ENCODE measurements around the gene EGFL7. TPM values are rescaled to one million over a fixed set of nuclear protein-coding genes. Genes with fewer than 3 reads are reported as not detected.

Gene EGFL7
- polyA plus RNA-seq, 1 of the 3 experiments (the other 2 are of a cell fraction), result 43.0 TPM

DNA sequence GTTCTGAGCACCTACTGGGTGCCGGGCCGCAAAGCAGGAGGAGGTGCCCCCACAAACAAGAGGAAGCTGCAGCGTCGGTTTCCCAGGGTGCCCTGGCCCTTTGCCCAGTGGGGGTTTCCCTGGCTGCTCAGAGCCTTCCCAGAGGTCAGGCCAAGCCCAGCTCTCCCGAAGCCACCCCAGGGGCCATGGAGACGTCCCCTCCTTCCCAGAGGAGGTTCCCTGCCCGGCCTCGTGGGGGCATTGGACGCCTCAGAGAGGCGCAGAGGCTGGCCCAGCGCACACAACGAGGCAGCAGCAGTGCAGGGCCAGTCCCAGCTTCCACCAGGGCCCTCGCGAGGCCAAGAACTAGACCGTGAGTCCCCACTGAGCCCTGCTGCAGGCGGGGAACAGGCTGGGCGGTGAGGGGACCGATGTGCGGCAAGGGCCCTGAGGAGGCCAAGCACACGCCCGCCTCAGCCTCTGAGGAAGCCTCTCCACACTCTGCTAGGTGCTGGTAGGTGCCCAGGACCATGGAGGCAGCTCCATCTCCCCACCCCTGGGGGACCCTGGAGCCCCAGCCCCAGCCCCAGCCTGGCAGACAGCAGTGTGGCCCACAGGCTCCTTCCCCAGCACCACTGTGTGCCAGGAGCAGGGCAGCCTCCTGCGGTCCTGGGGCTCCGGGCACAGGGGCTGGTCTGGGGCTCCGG, 56.6 kb downstream of the EGFL7 start:
- peaks cover 4 to 24% of the 10 kb centered on the region in 2 experiments for H3K36me3 ChIP-seq (replicated peaks in 1 of 2; ENCODE audit: control insufficient read depth in 1 of 2, insufficient read depth in 2 of 2, low read length in 1 of 2)
- no peaks in the 10 kb centered on the region for H3K9me2 ChIP-seq
- TF ChIP-seq RCOR1 (IDR thresholded peaks at IDR 0.05; ENCODE audit: low read length) (no peak), SIN3A (IDR thresholded peaks at IDR 0.05; ENCODE audit: borderline replicate concordance, low read depth, low read length) (no peak), SMC3 (IDR thresholded peaks at IDR 0.05; ENCODE audit: low read depth, low read length) (no peak), ELF1 (IDR thresholded peaks at IDR 0.05) (no peak), TEAD4 (IDR thresholded peaks at IDR 0.05; ENCODE audit: borderline replicate concordance, insufficient read depth) (no peak), RFX5 (IDR thresholded peaks at IDR 0.05; ENCODE audit: low read length) (no peak), TCF12 (IDR thresholded peaks at IDR 0.05) (no peak), GATA2 (CRISPR knock-in tag; IDR thresholded peaks at IDR 0.05) (no peak), ZBTB33 (IDR thresholded peaks at IDR 0.05; ENCODE audit: borderline replicate concordance, low read depth) (no peak), MXI1 (IDR thresholded peaks at IDR 0.05; ENCODE audit: low read depth, low read length) (no peak), RXRA (IDR thresholded peaks at IDR 0.05; ENCODE audit: borderline replicate concordance, low read depth) (no peak), EZH2phosphoT487 (IDR thresholded peaks at IDR 0.05; ENCODE audit: borderline replicate concordance, low read depth) (no peak)
- TF ChIP-seq, protein P1, sequence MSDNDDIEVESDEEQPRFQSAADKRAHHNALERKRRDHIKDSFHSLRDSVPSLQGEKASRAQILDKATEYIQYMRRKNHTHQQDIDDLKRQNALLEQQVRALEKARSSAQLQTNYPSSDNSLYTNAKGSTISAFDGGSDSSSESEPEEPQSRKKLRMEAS (IDR thresholded peaks at IDR 0.05; ENCODE audit: low read depth), result no peak
- H3K9ac ChIP-seq, result no peak overlapping the region
- ChIA-PET CTCF (interaction anchor here (0.6 to 8.4 kb wide), 4 partner anchors 9 to 252 kb away, joined by 3 to 99 read pairs (median 4); partner anchors contain the start of gene LCN8), POLR2A (interaction anchor here (1.3 kb wide), 1 partner anchor 8 kb away, joined by 8 read pairs; no protein-coding TSS in a partner anchor)
- no peak for DNase-seq
- H3K4me2 ChIP-seq, result no peak overlapping the region
- H3K27me3 ChIP-seq (ENCODE audit: insufficient read depth), result no peaks in the 10 kb centered on the region
- peaks cover 0 to 11% of the 10 kb centered on the region in 2 experiments; a peak in 1 of 4 replicates for H3K4me1 ChIP-seq (ENCODE audit: control insufficient read depth in 1 of 2, insufficient read depth in 2 of 2, low read depth in 1 of 2, low read length in 1 of 2)
- no peak overlapping the region for H3K27ac ChIP-seq (ENCODE audit: low read depth in 2 of 2, low read length in 1 of 2)
- H2AFZ ChIP-seq (ENCODE audit: low read depth), result no peak overlapping the region
- H4K20me1 ChIP-seq (ENCODE audit: insufficient read depth), result peaks cover 36% of the 10 kb centered on the region
- no peak overlapping the region for H3K4me3 ChIP-seq (ENCODE audit: low read depth in 2 of 2, low read length in 1 of 2)
- WGBS (ENCODE audit: low lambda C conversion rate), result 70% methylated on average over 10 of the region's 24 CpGs
- peaks cover 5% of the 10 kb centered on the region for H3K79me2 ChIP-seq (ENCODE audit: insufficient read depth)
- no peaks in the 10 kb centered on the region for H3K9me3 ChIP-seq
- H3F3A ChIP-seq (replicated peaks; ENCODE audit: insufficient read depth), result peaks cover 8% of the 10 kb centered on the region

DNA sequence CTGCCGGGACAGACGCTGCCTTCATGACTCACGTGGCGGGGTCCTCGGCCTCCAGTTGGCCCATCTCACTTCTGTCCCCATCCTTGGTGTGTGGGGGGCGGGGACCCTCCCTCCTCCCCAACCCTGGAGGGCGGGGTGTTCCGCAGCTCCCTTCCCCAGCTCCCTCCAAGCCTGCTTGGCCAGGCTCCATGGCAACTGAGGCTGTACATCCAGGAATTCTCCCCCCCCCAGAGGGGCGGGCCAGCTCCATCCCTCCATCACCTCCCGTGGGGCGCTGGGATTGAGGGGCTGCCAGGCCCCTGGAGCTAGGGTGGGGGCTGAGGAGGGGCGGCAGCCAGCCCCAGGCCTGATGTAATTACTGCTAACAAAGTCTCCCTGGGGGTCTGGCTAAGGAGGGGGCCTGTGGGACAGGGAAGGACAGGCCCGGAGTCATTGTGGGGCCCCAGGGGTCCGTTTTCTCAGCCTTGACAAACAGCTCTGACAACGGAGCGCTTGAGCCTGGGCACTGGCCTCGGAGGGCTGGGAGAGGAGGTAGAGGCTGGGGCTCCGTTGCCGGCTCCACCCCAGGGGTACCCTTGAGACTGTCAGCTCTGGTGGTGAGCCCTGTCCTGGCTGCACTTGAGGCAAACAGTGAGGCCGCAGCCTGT, 57.7 kb downstream of the EGFL7 start:
- Histone ChIP-seq H4K20me1 (ENCODE audit: insufficient read depth) (peaks cover 46% of the 10 kb centered on the region), H3K4me2 (no peak overlapping the region), H3K27me3 (ENCODE audit: insufficient read depth) (no peaks in the 10 kb centered on the region), H3K36me3 (replicated peaks in 1 of 2; ENCODE audit: control insufficient read depth in 1 of 2, insufficient read depth in 2 of 2, low read length in 1 of 2) (peaks cover 13 to 29% of the 10 kb centered on the region in 2 experiments), H3K9ac (no peak overlapping the region), H3K9me2 (no peaks in the 10 kb centered on the region), H3K4me1 (ENCODE audit: control insufficient read depth in 1 of 2, insufficient read depth in 2 of 2, low read depth in 1 of 2, low read length in 1 of 2) (peaks cover 0 to 4% of the 10 kb centered on the region in 2 experiments; a peak in 1 of 4 replicates), H3K27ac (ENCODE audit: low read depth in 2 of 2, low read length in 1 of 2) (peak overlapping the region in 1 of 2 experiments; percentile 22; a peak in 1 of 4 replicates), H3K9me3 (no peaks in the 10 kb centered on the region), H3F3A (replicated peaks; ENCODE audit: insufficient read depth) (peaks cover 18% of the 10 kb centered on the region), H3K79me2 (ENCODE audit: insufficient read depth) (peaks cover 16% of the 10 kb centered on the region), H2AFZ (ENCODE audit: low read depth) (no peak overlapping the region), H3K4me3 (ENCODE audit: low read depth in 2 of 2, low read length in 1 of 2) (no peak overlapping the region)
- WGBS (ENCODE audit: low lambda C conversion rate), result 86% methylated on average over 13 of the region's 20 CpGs
- no peak for DNase-seq
- POLR2A ChIA-PET, result interaction anchor here (1.2 kb wide), 1 partner anchor 73 kb away, joined by 3 read pairs; no protein-coding TSS in a partner anchor
- CTCF ChIA-PET, result interaction anchor here (0.6 to 2.7 kb wide), 3 partner anchors 38 to 72 kb away, joined by 3 to 13 read pairs (median 9); partner anchors contain the start of gene LCN8
- no peak for TF ChIP-seq CHD2 (IDR thresholded peaks at IDR 0.05; ENCODE audit: low read length, partially characterized antibody)
- TF ChIP-seq EZH2phosphoT487 (IDR thresholded peaks at IDR 0.05; ENCODE audit: borderline replicate concordance, low read depth), result no peak
- TF ChIP-seq FOXJ3 (CRISPR knock-in tag; IDR thresholded peaks at IDR 0.05), result no peak
- no peak for TF ChIP-seq RCOR1 (IDR thresholded peaks at IDR 0.05; ENCODE audit: low read length)
- no peak for TF ChIP-seq USF2 (IDR thresholded peaks at IDR 0.05; ENCODE audit: borderline replicate concordance, low read depth, low read length)
- TF ChIP-seq ELF1 (IDR thresholded peaks at IDR 0.05), result no peak
- no peak for TF ChIP-seq TEAD4 (IDR thresholded peaks at IDR 0.05; ENCODE audit: borderline replicate concordance, insufficient read depth)
- TF ChIP-seq GATA2 (CRISPR knock-in tag; IDR thresholded peaks at IDR 0.05), result no peak
- no peak for TF ChIP-seq PBX3 (IDR thresholded peaks at IDR 0.05)
- no peak for TF ChIP-seq IRF3 (IDR thresholded peaks at IDR 0.05; ENCODE audit: low read depth, low read length)

All from SK-N-SH (cell line).